ENCODE data around the gene SDK2.

DNA sequence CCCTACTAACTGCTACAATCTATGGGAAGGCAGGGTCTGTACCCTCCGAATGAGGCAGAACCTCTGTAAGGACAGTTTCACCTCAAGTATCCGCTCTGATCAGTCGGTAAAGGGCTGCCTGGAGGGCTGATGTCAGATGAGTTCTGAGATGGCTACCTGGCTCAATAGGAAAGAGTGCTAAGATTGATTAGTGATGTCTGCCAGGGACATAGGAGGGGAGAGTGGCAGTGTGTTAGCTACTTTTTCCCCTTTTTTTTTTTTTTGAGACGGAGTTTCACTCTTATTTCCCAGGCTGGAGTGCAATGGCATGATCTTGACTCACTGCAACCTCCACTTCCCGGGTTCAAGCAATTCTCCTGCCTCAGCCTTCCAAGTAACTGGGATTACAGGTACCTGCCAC is 293.4 kb downstream of the SDK2 start:
- no peak for TF ChIP-seq CTCF (IDR thresholded peaks at IDR 0.05; ENCODE audit: control extremely low read depth in 1 of 3, insufficient read depth in 1 of 3, low read depth in 1 of 3, low read length in 3 of 3)
- no peak for TF ChIP-seq CEBPB (IDR thresholded peaks at IDR 0.05; ENCODE audit: low read depth, low read length)
- no peak for TF ChIP-seq GTF2F1 (IDR thresholded peaks at IDR 0.05; ENCODE audit: borderline replicate concordance, low read depth, low read length)
- TF ChIP-seq EP300 (IDR thresholded peaks at IDR 0.05; ENCODE audit: borderline replicate concordance in 1 of 2, low read depth in 2 of 2, low read length in 2 of 2), result no peak
- TF ChIP-seq HDAC2 (IDR thresholded peaks at IDR 0.05; ENCODE audit: borderline replicate concordance in 1 of 2, low read depth in 2 of 2, low read length in 2 of 2), result no peak
- TF ChIP-seq EGR1 (IDR thresholded peaks at IDR 0.05; ENCODE audit: borderline replicate concordance, low read depth, low read length), result no peak
- no peak for TF ChIP-seq EZH2 (IDR thresholded peaks at IDR 0.05; ENCODE audit: low read depth, low read length, severe bottlenecking)
- TF ChIP-seq CREB1 (IDR thresholded peaks at IDR 0.05), result no peak
- no peak for TF ChIP-seq RAD21 (IDR thresholded peaks at IDR 0.05 in 1 of 2, conservative IDR thresholded peaks at IDR 0.05 in 1 of 2; ENCODE audit: low read depth in 2 of 2, low read length in 2 of 2)
- TF ChIP-seq FOSL1 (IDR thresholded peaks at IDR 0.05; ENCODE audit: insufficient read depth, low read depth, low read length), result no peak
- TF ChIP-seq POLR2A (IDR thresholded peaks at IDR 0.05; ENCODE audit: control extremely low read depth in 1 of 2, low read depth in 2 of 2, low read length in 2 of 2), result no peak
- TF ChIP-seq POLR2AphosphoS5 (IDR thresholded peaks at IDR 0.05; ENCODE audit: low read depth, low read length), result no peak
